Panc1 (cell line): ENCODE results near the gene PKMYT1.

ENCODE experiments used
- SIN3A ChIP-seq: IDR thresholded peaks from 2 replicates; pipeline ENCODE4 v1.6.1; 2012; ENCODE audit warnings: low read depth, mild to moderate bottlenecking, low read length, moderate library complexity, borderline replicate concordance; ENCODE audit not compliant: insufficient read depth
- TCF7L2 ChIP-seq: IDR thresholded peaks from 2 replicates; pipeline ENCODE4 v1.6.1; 2011; ENCODE audit warnings: mild to moderate bottlenecking, low read depth, low read length, inconsistent platforms
- TF ChIP-seq, protein P1 (sequence below): fragments of 450-650 bp; IDR thresholded peaks from 2 replicates; pipeline ENCODE4 v1.5.1; 2017; ENCODE audit warnings: mild to moderate bottlenecking
- TF ChIP-seq, protein P2 (sequence below), 2 experiments: IDR thresholded peaks; 2 replicates each; pipeline ENCODE4 v1.6.1; 2011 to 2012; ENCODE audit warnings: low read depth in 2 of 2, control low read depth in 1 of 2, low read length in 1 of 2, mild to moderate bottlenecking in 1 of 2, moderate library complexity in 1 of 2; ENCODE audit not compliant: insufficient read depth in 1 of 2

DNA sequence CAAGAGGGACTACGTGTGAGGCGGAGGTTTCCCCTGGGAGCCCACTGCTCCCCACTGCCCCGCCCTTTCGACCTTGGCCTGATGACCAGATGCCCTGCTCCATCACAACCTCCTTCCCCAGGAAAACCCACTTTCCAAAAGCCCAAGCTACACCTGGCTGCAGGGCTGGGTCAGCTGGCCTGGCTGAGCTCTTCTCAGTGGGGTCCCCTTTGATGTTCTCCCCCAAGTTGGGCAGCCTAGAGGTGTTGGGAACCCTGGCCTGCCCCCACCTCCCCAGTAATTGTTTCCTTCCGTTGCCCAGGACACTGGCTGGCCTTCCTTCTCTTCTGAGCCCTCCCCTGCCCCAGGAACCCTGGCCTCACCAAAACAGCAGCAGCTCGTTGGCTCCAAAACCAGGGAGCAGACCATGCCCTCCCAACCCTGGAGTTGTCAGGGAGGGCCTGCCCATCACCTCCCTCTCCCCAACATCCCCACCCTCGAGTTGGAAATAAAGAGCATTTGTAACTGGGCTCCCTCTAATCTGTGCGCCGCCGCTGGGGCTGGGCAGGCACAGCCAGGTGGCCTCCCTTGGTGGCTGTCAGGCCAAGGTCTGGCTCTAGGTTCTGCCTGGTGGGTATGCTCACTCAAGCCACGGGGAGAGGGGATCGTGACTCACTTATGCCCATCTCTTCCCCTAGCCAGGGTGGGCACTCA, 33.9 kb upstream of the PKMYT1 start:
- TF ChIP-seq, protein P1, sequence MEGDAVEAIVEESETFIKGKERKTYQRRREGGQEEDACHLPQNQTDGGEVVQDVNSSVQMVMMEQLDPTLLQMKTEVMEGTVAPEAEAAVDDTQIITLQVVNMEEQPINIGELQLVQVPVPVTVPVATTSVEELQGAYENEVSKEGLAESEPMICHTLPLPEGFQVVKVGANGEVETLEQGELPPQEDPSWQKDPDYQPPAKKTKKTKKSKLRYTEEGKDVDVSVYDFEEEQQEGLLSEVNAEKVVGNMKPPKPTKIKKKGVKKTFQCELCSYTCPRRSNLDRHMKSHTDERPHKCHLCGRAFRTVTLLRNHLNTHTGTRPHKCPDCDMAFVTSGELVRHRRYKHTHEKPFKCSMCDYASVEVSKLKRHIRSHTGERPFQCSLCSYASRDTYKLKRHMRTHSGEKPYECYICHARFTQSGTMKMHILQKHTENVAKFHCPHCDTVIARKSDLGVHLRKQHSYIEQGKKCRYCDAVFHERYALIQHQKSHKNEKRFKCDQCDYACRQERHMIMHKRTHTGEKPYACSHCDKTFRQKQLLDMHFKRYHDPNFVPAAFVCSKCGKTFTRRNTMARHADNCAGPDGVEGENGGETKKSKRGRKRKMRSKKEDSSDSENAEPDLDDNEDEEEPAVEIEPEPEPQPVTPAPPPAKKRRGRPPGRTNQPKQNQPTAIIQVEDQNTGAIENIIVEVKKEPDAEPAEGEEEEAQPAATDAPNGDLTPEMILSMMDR: no peak
- TF ChIP-seq, protein P2, sequence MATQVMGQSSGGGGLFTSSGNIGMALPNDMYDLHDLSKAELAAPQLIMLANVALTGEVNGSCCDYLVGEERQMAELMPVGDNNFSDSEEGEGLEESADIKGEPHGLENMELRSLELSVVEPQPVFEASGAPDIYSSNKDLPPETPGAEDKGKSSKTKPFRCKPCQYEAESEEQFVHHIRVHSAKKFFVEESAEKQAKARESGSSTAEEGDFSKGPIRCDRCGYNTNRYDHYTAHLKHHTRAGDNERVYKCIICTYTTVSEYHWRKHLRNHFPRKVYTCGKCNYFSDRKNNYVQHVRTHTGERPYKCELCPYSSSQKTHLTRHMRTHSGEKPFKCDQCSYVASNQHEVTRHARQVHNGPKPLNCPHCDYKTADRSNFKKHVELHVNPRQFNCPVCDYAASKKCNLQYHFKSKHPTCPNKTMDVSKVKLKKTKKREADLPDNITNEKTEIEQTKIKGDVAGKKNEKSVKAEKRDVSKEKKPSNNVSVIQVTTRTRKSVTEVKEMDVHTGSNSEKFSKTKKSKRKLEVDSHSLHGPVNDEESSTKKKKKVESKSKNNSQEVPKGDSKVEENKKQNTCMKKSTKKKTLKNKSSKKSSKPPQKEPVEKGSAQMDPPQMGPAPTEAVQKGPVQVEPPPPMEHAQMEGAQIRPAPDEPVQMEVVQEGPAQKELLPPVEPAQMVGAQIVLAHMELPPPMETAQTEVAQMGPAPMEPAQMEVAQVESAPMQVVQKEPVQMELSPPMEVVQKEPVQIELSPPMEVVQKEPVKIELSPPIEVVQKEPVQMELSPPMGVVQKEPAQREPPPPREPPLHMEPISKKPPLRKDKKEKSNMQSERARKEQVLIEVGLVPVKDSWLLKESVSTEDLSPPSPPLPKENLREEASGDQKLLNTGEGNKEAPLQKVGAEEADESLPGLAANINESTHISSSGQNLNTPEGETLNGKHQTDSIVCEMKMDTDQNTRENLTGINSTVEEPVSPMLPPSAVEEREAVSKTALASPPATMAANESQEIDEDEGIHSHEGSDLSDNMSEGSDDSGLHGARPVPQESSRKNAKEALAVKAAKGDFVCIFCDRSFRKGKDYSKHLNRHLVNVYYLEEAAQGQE (IDR thresholded peaks at IDR 0.05; ENCODE audit: insufficient read depth in 1 of 2, low read depth in 2 of 2, low read length in 1 of 2): no peak
- no peak for TF ChIP-seq SIN3A
- TF ChIP-seq TCF7L2: no peak
